ENCODE results near the gene FITM2.
A peak's percentile ranks its signal among the peaks of the same experiment; 100 is the strongest.

Gene FITM2, protein sequence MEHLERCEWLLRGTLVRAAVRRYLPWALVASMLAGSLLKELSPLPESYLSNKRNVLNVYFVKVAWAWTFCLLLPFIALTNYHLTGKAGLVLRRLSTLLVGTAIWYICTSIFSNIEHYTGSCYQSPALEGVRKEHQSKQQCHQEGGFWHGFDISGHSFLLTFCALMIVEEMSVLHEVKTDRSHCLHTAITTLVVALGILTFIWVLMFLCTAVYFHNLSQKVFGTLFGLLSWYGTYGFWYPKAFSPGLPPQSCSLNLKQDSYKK

DNA sequence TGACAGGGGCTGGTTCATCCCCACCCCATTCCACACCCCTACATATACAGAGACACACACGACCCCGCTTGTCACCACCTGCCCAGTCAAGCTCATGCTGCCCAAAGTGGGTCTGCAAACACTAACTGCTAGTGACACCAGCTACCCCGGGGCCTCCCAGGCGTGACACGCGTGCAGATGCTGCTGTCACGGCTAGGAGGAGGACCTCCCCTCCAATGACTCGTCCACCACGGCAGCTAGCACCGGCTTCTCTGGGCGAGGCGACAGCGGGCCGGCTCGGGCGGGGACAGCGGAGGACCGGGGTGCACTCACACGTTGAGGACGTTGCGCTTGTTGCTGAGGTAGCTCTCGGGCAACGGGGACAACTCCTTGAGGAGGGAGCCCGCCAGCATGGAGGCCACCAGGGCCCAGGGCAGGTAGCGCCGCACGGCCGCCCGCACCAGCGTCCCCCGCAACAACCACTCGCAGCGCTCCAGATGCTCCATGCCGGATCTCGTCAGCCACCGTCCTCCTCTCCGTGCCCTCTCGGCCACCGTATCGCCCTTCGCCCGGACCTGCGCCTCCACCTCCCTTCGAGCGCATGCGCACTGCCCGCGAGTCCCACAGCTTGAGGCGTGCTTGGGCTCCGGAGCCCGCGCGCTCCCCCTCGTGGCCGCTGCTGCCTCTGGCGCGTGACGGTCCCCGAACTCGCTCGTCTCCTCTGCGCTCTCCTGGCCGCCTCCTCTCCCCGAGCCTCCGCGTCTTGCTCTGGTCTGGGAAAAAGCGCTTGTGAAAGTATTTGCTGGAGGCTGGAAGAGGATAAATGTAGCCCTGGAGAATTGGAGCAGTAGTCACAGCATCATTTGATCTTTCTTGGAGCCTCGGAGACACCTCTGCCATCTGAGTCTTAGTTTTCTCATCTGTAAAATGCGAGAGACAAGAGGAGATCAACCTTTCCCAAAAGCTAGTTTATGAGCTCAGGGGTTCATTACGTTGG lies at the start of gene FITM2:
FITM2 (minus strand) TSS at position 539 of the 976 bp plus-strand sequence; CDS start at position 485, 54 bp downstream.
- DNase-seq (ENCODE audit: low read depth, low spot score), result peak; percentile 22
- Histone ChIP-seq H3K9me3 (ENCODE audit: low read depth, low read length) (no peaks in the 10 kb centered on the region), H3K36me3 (ENCODE audit: insufficient read depth, low read length) (no peaks in the 10 kb centered on the region), H3K27ac (no peak within 1 kb of the TSS), H3K9ac (ENCODE audit: insufficient read length) (peak within 1 kb of the TSS; percentile 76), H3K4me3 (peak within 1 kb of the TSS; percentile 91)
- peak; percentile 65; the same call in 1 of the 2 replicates for TF ChIP-seq POLR2AphosphoS5 (IDR thresholded peaks at IDR 0.05; ENCODE audit: borderline replicate concordance, low read depth, low read length)
- TF ChIP-seq EZH2 (IDR thresholded peaks at IDR 0.05), result no peak

- DNase-seq (ENCODE audit: low read depth, low spot score), result no peak
- Histone ChIP-seq H3K4me3 (no peak overlapping the region), H3K27ac (no peak overlapping the region), H3K36me3 (ENCODE audit: insufficient read depth, low read length) (no peaks in the 10 kb centered on the region), H3K9ac (ENCODE audit: insufficient read length) (no peak overlapping the region), H3K9me3 (ENCODE audit: low read depth, low read length) (no peaks in the 10 kb centered on the region)
- no peak for TF ChIP-seq FOXP2 (optimal IDR thresholded peaks at IDR 0.05; ENCODE audit: control extremely low read depth, extremely low read length, insufficient read depth)
- no peak for TF ChIP-seq EZH2 (IDR thresholded peaks at IDR 0.05)
- no peak for TF ChIP-seq POLR2AphosphoS5 (IDR thresholded peaks at IDR 0.05; ENCODE audit: borderline replicate concordance, low read depth, low read length)
Measured at GRCh38 chr20:44360221-44360620, 49.2 kb upstream of the FITM2 start.

DNA sequence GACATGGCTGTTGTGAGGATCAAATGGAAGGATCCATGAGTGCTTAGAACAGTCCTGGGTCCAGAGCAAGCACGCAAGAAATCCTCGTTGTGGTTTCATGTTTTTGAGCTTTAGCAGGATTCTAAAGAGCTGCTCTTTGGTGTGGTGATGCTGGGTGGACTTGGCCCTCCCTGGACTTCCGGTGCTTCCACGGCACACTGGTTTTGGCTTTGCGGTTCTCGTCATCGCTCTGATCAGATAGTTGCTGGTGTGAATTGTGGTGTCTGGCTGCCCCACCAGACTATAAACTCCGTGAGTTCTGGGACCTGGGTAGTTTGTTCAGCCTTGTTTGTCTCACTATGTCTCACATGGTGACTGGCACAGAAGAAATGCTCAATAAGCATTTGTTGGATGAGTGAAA lies 47.8 kb upstream of the FITM2 start:
- Histone ChIP-seq H3K27ac (no peak overlapping the region), H3K9me3 (ENCODE audit: low read depth, low read length) (no peaks in the 10 kb centered on the region), H3K9ac (ENCODE audit: insufficient read length) (no peak overlapping the region), H3K4me3 (no peak overlapping the region), H3K36me3 (ENCODE audit: insufficient read depth, low read length) (no peaks in the 10 kb centered on the region)
- TF ChIP-seq EZH2 (IDR thresholded peaks at IDR 0.05), result no peak
- no peak for TF ChIP-seq FOXP2 (optimal IDR thresholded peaks at IDR 0.05; ENCODE audit: control extremely low read depth, extremely low read length, insufficient read depth)
- TF ChIP-seq POLR2AphosphoS5 (IDR thresholded peaks at IDR 0.05; ENCODE audit: borderline replicate concordance, low read depth, low read length), result no peak
- no peak for DNase-seq (ENCODE audit: low read depth, low spot score)

DNA sequence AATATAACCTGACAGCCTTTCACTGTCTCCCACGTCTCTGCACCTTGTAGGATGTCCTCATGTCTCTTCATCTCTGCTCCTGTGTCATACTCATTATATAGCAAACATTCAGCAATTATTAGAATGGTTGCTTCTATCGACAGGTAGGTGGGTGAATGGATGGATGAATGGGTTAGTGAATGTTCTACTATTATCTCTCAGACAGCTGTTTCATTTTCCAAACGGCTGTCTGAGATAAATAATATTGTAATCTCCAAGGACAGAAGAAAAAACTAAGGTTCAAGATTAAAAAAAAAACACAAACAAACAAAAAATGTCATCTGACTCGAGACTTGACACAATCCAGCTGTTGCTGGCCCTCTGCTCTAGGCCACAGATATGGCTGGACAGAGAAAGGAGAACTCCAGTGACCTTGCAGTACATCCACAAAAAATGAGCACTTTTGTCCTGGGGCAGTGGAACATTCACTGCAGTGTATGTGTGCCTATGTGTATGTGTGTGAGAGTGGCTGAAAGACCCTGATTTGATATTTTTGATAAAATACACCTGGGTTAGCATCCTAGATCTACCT lies 46.6 kb upstream of the FITM2 start:
- DNase-seq (ENCODE audit: low read depth, low spot score), result no peak
- Histone ChIP-seq H3K9ac (ENCODE audit: insufficient read length) (no peak overlapping the region), H3K9me3 (ENCODE audit: low read depth, low read length) (no peaks in the 10 kb centered on the region), H3K27ac (no peak overlapping the region), H3K4me3 (no peak overlapping the region), H3K36me3 (ENCODE audit: insufficient read depth, low read length) (no peaks in the 10 kb centered on the region)
- no peak for TF ChIP-seq POLR2AphosphoS5 (IDR thresholded peaks at IDR 0.05; ENCODE audit: borderline replicate concordance, low read depth, low read length)

DNA sequence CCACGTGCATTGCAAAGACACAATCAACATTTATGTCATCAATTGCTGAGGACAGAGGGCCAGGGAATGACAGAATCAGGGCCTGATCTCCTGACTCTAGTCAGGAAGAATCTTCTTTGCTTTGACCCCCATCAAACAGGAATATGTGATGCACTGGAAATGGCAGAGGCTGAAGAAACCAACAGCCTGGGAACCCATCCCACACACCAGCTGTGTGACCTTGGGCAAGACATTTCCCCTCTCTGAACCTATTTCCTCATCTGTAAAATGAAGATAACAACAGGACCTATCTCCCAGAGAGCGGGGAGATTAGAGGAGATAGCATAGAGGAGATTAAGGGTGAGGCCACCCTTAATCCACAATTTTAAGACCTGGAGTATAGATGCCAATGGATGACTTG lies 46.0 kb upstream of the FITM2 start:
- no peak overlapping the region for H3K9ac ChIP-seq (ENCODE audit: insufficient read length)
- no peak for DNase-seq (ENCODE audit: low read depth, low spot score)
- H3K27ac ChIP-seq, result no peak overlapping the region
- no peaks in the 10 kb centered on the region for H3K36me3 ChIP-seq (ENCODE audit: insufficient read depth, low read length)
- TF ChIP-seq POLR2AphosphoS5 (IDR thresholded peaks at IDR 0.05; ENCODE audit: borderline replicate concordance, low read depth, low read length), result no peak
- TF ChIP-seq EZH2 (IDR thresholded peaks at IDR 0.05), result no peak
- no peak for TF ChIP-seq FOXP2 (optimal IDR thresholded peaks at IDR 0.05; ENCODE audit: control extremely low read depth, extremely low read length, insufficient read depth)
- H3K9me3 ChIP-seq (ENCODE audit: low read depth, low read length), result no peaks in the 10 kb centered on the region
- no peak overlapping the region for H3K4me3 ChIP-seq

GRCh38 chr20:44356353-44356723 lies 45.3 kb upstream of the FITM2 start:
- no peak for TF ChIP-seq FOXP2 (optimal IDR thresholded peaks at IDR 0.05; ENCODE audit: control extremely low read depth, extremely low read length, insufficient read depth)
- TF ChIP-seq POLR2AphosphoS5 (IDR thresholded peaks at IDR 0.05; ENCODE audit: borderline replicate concordance, low read depth, low read length), result no peak
- no peak for TF ChIP-seq EZH2 (IDR thresholded peaks at IDR 0.05)
- Histone ChIP-seq H3K9ac (ENCODE audit: insufficient read length) (no peak overlapping the region), H3K9me3 (ENCODE audit: low read depth, low read length) (no peaks in the 10 kb centered on the region), H3K36me3 (ENCODE audit: insufficient read depth, low read length) (no peaks in the 10 kb centered on the region), H3K4me3 (no peak overlapping the region), H3K27ac (no peak overlapping the region)
- no peak for DNase-seq (ENCODE audit: low read depth, low spot score)

- Histone ChIP-seq H3K9ac (ENCODE audit: insufficient read length) (no peak within 1 kb of the TSS), H3K4me3 (no peak within 1 kb of the TSS), H3K9me3 (ENCODE audit: low read depth, low read length) (no peaks in the 10 kb centered on the region), H3K36me3 (ENCODE audit: insufficient read depth, low read length) (no peaks in the 10 kb centered on the region), H3K27ac (no peak within 1 kb of the TSS)
- no peak for TF ChIP-seq FOXP2 (optimal IDR thresholded peaks at IDR 0.05; ENCODE audit: control extremely low read depth, extremely low read length, insufficient read depth)
- no peak for DNase-seq (ENCODE audit: low read depth, low spot score)
Measured at GRCh38 chr20:44355498-44356352, 44.7 kb upstream of the FITM2 start, which contains the start of gene HNF4A. Gene HNF4A (plus strand): TSS chr20:44355699. CDS start chr20:44355805, 106 bp downstream.
